NOMO-1 (cell line): ENCODE results near the gene JPH3.

ENCODE experiments used
- DNase-seq, 2 experiments: peaks; one replicate each; lab custom pipeline; 2025; ENCODE audit not compliant: unreplicated experiment in 2 of 2; lab: John Stamatoyannopoulos, UW

JPH3 gene

DNA sequence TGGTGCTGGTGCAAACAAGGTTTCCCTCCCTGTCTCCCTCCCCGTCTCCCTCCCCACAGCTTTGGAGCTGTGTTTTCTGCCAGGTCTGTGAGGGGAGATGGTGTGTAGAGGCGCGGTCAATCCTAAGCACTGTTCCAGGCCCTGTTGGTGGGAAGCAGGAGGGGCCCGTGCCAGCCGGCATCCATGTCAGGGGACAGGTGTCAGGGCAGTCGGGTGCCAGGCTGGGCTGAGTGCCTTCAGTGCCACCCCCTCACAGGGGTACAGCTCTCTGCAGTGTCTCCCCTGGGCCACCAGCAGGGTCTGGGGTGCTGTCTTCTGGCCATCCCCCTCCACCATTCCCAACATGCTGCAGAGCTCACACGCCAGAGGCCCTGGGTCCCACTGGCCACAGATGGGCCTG lies 89.9 kb downstream of the JPH3 start:
- no peak for DNase-seq

DNA sequence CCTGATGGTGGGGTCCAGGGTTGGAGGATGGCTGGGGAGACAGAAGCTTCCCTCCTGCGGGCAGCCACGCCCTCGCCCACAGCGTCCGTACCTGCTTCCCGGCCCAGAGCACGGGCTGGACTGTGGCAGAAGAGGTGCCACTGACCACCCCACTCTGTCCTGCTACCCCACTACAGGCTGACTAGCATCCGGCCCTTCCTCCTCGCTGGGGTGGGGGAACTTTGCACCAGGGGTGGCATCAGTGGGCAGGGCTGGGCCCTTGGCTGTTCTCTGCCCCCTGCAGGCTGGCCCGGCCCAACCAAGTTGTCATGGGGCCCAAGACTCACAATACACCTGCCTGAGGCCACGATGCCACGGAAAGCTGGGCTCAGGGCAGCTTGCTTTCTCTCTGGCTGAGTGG lies 90.4 kb downstream of the JPH3 start:
- no peak for DNase-seq

DNA sequence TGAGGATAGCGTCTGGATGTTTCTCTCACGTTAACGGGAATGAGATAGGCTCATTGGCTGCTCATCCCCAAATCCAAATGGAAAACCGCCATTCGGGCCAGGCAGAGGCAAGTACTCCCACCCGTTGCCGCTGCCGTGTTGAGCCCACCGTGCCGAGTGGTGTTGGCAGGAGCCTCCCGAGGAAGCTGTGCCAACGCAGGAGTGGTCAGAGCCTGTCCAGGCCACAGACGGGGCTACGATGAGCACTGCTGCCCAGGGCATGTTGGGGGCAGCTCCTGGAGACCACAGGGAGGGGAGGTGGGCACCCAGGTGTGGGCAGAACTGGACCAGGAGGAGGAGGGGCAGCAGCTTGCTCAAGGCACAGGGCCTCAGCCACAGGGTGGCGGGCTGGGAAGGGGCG lies 91.5 kb downstream of the JPH3 start:
- DNase-seq: no peak

DNA sequence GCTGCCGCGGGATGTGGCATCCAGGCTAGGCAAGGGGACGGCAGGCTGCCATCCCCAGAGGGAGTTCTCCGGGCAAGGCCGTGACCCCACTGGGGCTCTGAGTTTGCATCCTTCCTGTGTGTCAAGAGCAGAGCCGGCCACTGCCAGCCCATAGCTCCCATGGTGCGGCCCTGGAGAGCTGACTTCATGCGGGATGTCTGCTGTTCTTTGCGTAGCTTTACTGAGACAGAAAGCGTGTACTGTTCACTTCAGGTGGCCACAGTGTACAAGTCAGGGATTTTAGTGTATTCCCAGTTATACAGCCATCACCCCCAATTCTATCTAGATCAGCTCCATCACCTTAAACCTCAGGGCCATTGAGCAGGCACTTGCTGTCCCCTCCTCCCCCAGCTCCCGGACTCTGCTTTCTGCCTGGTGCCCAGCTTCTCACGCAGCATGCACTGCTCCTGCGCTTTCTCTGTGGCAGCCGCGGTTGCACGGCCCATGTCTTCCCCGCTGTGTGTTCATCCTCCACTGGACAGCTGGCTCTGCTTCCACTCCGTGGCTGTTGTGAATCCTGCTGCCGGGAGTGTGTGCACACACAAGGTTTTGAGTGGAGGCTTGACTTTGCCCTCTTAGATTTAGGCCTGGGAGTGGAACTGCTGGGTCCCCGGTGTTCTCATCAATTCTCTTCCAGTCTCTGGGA lies 92.3 kb downstream of the JPH3 start:
- no peak for DNase-seq

DNA sequence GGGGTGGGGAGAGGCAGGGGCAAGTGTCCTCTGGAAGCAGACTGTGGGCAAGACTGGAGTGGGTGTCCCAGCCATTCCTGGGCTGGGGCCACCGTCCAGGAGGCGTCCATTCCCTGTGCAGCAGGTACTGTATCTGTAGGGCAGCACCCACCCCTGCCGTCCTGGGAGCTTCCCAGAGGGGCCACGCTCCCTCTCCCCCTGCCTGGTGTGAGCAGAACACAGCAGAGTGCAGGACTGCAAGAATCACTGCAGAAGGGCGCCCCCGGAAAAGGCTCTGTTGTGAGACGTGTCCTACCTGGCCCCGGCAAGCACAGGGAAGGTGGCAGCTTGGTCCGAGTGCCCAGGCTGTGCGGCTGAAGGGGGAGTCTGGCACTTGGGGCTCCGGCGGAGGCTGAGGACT lies 93.2 kb downstream of the JPH3 start:
- DNase-seq: no peak

DNA sequence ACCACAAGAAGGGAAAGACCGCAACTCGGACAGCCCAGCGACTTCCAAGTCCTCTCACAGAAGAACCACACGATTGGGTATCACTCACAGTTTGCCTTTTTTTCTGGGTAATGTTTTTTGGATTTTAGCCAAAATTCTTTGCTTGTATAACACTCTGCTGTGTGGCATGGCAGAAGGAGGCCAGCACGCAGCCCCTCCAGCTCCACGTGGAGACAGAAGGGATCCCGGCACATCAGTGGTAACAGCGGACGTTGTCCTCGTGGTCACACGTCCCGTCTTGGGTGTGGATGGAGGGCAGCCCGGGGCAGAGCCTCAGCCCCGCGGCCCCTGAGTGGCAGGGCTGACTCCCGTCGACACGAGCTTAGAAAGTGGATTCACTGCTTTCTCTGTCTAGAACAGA lies 94.4 kb downstream of the JPH3 start:
- no peak for DNase-seq

DNA sequence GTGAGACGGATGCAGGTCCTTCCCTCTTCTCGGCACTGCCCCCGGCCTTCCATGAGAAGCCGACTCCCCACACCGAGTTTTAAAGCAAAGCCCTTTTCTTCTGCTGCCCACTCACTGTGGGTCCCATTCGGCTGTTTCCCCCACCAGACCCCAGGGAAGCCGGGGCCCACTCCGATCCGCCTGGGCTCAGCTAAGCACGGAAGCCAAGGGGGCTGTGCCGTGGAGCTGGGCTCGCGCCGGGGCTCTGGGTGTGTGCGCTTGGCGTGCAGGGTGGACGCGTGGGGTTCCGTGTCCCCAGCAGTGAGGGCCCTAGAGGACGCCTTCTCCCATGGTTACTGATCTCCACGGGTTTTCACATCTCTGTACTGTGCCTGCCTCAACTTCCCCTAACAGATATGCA lies 94.9 kb downstream of the JPH3 start:
- no peak for DNase-seq

DNA sequence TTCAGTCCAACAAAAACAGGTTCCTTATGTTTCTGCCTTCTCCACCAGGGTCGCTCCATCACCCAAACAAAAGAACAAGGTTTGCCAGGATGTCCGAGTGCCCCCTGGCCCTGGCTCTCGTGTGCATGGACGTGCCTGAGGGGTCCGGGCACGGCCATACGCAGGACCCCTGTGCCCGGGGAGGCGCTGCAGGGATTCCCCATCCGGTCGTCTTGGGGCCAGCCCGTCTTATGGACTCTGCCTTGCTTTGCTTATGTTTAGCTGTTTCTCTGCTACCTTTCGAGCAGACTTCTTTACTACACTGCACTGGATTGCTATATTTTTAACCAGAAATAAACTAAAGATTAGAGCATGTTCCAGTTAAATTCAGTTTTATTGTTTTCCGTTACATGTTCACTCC lies 95.5 kb downstream of the JPH3 start:
- DNase-seq: no peak

DNA sequence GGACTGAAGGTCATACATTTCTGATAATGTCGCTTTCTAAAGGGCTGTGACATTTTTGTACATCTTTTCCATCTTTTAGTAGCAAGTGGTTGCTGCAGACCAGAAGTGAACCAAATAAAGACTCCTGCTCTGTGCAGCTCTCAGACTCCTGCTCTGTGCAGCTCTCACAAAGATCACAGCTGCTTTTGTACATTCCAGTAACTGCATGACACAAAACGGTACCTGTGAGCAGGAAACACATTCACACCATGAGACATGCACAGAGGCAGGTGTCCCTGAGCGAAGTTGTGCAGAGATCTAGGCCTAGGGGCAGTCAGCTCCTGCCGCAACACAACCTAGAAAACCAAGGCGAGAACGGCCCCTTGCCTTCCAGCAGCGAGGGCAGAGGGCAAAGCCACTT lies 95.9 kb downstream of the JPH3 start:
- DNase-seq: no peak

DNA sequence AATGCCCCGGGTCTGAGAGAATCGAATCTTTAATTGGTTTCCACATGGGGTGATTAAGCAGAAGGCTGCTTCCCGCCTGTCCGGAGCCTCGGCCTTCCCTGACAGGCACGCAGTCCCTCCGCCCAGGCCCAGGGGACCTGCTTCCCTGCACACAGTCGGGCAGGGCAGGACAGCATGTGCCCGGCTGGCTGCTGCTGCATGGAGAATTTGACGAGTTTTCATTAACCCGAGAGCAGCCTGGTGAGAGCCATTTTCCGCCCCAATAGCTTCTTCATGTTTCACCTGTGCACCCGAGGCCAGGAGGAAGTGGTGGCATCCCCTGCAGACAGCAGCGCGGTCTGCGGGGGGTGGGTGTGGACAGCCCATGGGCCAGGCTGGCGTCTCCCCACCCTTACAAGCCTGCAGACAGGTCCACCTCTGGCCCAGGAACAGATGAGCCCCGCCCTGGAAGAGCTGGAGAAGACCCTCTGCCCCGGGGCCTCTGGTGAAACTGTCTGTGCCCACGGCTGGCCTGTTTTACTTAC lies 96.4 kb downstream of the JPH3 start:
- DNase-seq: no peak

DNA sequence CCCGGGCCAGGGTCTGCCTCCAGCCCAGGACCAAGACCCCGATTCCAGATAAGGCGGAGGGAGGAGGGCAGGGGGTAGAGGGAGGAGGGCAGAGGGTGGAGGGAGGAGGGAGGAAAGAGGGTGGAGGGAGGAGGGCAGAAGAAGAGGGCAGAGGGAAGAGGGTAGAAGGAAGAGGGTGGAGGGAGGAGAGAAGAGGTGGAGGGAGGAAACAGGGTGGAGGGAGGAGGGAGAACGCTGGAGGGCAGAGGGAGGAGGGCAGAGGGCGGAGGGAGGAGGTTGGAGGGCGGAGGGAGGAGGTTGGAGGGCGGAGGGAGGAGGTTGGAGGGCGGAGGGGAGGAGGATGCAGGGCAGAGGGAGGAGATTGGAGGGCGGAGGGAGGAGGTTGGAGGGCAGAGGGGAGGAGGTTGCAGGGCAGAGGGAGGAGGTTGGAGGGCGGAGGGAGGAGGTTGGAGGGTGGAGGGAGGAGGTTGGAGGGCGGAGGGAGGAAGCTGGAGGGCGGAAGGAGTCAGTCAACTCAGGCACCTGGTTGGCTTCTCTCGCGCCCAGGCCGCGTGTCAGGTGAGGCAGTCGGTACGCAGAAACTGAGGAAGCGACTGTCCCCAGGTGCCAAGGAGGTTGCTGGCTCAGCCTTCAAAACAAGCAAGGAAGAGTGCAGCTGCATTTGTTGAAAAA lies 98.2 kb downstream of the JPH3 start:
- DNase-seq: no peak

DNA sequence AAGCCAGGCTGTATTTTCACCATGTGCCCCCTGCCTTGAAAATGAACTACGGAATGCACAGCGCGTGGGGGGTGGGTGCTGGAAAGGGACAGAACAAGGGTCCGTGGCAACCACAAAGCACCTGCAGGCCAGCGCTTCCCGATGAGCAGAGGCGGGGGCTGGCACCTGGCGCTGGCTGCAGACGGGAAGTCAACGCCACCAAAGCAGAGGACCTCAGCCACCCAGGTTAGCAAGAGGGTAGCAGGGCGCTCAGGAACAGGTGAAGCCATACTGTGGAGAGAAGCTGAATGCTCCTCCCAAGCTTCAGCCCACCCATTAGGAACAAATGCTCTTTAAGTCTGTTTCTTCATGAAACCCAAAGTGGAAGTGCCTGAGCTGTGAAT lies 98.8 kb downstream of the JPH3 start:
- no peak for DNase-seq

DNA sequence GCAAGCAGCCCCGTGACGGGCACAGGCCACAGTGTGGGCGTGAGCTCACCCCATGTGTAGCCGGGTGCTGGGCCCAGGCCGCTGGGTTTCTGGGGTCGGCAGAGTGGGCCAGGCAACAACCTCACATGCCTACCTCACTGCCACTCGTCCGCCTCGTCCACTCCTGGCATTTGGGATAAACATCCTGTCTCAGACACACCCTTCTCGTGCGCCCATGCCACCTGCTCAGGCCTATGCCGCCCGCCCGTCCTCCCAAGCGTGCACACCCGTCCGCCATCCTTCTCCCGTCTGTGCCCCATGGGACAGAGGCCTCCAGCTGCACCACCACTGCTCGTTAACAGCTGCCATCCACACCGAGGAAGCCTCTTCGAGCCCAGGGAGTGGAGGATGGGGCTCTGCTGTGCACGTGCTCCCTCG lies 99.2 kb downstream of the JPH3 start:
- no peak for DNase-seq

DNA sequence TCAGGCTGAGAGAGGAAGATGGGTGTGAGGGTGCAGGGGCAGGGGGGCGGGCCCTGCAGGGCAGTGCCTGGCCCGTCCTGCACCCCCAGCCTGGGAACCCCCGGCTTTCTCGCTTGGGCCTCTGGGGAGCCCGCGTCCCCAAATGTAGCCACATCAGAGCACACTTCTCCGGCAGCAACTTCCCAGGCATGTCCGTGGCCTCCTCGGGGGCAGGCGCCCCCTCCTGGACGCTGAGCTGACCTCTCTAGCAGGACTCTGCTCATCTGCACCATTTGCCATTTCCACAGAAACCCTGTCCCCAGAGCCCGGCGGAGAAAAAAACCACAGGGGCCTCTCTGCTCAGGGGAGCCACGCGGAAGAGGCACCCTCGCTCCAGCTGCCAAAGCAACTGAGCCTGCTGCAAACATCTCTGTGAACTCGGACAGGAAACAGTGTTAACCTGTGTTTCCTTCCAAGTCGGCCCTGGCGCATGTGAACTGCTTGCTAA lies 100.1 kb downstream of the JPH3 start:
- DNase-seq: no peak

DNA sequence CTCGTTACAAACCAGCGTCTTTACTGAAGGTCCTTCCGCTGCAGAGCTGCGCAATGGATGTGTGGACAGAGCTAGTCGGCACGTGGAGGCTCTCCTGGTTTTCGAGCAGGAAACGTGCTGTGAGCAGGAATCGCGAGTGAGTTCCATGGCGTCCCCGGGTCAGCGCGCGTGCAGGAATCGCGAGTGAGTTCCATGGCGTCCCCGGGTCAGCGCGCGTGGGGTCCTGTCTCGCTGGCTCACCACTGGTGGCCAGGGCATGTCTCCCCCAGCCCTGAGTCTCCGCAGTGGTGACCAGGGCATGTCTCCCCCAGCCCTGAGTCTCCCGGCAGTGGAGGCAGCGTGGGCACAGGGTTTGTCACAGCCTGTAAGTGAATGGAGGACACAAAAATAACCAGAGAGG lies 100.8 kb downstream of the JPH3 start:
- no peak for DNase-seq

DNA sequence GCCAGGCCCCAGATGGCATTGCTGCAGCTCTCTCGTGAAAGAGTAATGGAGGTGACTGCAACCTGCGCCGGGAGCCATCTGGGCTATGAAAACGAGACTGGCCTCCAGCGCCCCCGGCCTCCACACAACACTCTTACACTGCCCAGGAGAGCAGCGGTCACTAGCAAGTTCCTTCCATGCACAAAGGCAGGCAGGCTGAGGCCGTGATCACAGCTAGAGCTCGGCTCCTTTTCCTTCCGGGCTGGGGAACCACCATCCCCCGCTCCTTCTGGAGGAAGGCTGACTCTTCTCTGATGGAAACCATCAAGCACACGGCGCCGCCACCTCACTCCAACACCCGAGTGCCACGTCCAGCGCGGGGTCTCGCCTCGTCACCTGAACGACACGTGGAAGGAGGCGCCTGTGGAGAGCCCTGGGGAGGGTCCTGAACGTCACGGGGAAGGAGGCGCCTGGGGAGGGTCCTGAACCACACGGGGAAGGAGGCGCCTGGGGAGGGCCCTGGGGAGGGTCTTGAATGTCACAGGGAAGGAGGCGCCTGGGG lies 101.6 kb downstream of the JPH3 start:
- DNase-seq: no peak

DNA sequence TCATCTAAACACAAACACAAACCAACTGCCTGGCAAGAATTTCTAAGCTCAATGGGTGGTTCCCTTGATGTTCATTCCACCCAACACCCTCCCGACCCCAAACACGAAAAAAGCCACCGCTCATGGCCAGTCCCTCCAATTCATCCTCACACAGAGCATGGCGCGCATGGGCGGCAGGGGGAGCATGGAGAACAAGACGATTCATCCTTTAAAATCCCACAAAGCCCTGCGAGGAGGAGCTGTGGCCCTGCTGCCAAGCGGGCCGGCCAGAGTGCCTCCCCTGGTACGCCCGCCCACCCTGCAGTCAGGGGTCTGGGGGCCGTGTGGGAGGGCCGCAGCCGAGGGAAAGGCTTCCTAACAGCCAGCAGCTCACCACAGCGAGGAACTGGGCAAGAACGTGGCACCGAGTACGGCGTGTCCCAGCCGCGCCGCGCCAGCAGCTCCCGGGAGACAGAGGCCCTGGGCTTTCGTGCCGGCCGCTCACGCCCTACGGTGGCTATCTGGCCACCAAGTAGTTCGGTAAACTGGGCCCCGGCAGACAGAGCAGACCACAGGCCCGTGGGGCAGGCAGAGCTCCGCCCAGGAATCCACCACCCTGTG lies 102.5 kb downstream of the JPH3 start:
- DNase-seq: no peak

DNA sequence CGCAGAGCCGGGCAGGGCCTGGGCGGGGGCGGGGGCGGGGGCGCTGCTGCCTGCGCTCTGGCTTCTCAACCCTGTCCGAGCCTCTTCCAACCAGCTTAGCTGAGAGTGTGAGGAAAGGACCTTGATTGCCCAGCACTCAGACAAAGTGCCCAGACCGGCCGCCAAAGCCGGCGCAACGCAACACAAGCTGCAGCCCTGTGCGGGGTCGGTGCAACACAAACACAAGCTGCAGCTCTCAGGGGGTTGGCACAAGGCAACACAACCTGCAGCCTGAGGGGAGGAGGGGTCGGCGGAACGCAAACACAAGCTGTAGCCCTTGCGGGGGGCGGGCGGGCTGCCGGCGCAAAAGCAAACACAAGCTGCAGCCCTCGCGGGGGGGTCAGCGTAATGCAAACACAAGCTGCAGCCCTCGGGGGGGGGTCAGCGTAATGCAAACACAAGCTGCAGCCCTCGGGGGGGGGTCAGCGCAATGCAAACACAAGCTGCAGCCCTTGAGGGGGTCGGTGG lies 103.5 kb downstream of the JPH3 start:
- no peak for DNase-seq

DNA sequence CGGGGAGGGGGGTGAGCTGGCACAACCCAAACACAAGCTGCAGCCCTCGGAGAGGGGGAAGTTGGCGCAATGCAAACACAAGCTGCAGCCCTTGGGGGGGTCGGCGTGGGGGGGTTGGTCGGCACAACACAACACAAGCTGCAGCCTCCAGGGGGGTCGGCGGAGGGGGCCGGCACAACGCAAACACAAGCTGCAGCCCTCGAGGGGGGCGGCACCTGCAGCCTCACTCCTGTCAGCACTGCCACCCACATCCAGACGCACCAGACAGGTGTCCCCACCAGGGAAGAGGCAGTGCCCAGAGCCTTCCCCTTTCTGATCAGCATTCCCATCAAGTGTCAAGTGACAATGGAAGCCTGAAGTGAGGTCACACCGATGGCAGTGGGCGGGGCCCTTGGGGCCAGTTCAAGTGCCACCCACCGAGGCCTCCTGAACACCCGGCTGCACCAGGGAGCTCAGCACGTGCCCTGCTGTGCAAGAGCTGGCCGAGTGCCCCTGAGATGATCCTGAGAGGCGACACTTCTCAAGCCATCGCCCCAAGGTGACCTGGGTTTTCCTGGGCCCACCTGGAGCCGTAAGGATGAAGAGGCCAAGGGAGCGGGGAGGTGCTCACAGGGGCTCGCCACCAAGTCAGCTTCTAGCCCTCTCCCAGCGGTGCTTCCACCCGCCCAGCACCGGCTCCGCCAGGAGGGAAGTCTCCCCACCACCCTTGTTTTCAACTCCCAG lies 104.1 kb downstream of the JPH3 start:
- DNase-seq: no peak

DNA sequence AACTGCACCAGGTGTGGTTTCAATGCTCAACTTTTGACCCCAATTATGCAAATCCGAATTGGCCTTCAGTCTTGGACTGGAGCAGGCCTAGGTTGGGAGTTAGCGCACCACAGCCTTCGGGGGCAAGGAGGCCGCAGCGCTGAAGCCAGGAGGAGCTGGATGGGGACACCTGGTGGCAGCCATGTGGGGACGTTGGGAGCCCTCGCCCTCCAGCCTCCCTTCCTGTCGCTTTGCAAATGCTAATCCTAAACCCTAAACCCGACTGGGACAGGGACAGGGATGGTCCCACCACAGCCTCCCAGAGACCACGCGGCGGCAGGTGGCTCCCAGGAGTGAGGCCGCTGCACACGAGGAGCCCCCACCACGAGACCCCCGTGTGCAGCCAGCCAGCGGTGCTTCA lies 104.8 kb downstream of the JPH3 start:
- no peak for DNase-seq
